HG03280 (cell line): ENCODE results near the gene AQP12A.
"Not testable (repeated sequence)": the region's sequence is repeated elsewhere in the genome, so short reads cannot be mapped to it uniquely, and the experiment has no call there.

Experiments
- ATAC-seq: cut with Tn5 transposase; IDR thresholded peaks from one replicate; pipeline ENCODE4 v1.9.1; 2021; ENCODE audit warnings: mild to moderate bottlenecking, moderate library complexity; ENCODE audit not compliant: unreplicated experiment

Gene AQP12A

GRCh38 chr2:240655931-240656886 is 35.5 kb upstream of the AQP12A start:
- no peak for ATAC-seq

DNA sequence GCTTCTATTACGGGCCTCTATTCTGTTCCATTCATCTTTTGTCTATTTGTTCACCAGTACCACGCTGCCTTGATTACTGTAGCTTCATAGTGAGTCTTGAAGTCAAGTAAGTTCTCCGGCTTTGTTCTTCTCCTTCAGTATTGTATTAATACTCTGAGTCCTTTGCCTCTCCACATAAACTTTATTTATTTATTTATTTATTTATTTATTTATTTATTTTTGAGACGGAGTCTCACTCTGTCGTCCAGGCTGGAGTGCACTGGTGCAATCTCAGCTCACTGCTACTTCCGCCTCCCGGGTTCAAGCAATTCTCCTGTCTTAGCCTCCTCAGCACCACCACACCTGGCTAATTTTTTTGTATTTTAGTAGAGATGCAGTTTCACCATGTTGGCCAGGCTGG is 31.8 kb upstream of the AQP12A start:
- not testable (repeated sequence) for ATAC-seq

- ATAC-seq = no peak
Measured at GRCh38 chr2:240662681-240663080, 29.0 kb upstream of the AQP12A start.

DNA sequence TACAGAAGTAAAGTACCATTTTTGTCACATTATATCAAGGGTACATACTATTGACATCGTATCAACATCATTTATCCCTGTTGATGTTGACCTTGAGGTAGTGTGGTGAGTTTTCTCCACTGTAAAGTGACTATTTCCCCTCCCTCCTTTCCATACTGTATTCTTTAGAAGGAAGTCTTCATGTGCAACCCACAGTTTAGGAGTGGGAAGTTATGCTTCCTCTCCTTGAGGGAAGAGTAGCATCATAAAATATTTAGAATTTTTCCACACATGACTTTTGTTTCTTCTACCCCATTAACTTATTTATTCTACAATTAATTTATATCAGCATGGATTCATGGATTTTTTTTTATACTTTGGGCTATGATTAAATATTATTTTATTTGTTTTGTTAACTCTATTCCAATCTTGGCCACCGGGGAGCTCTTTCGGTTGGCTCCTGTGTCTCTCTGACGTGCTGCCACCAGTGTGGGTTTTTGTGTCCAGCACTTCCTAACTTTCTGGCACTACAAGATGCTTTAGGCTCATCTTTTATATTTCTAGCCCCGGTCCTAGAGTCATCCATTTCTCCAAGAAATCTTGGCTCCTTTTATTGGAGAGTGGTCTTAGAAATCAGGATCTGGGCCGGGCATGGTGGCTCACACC is 28.0 kb upstream of the AQP12A start:
- no peak for ATAC-seq

- no peak for ATAC-seq
Measured at GRCh38 chr2:240664622-240665021, 27.0 kb upstream of the AQP12A start.

- ATAC-seq = no peak
Measured at GRCh38 chr2:240670402-240670801, 21.3 kb upstream of the AQP12A start.

GRCh38 chr2:240670950-240671349 is 20.7 kb upstream of the AQP12A start:
- no peak for ATAC-seq

- ATAC-seq = no peak
Measured at GRCh38 chr2:240672076-240672700, 19.5 kb upstream of the AQP12A start.

DNA sequence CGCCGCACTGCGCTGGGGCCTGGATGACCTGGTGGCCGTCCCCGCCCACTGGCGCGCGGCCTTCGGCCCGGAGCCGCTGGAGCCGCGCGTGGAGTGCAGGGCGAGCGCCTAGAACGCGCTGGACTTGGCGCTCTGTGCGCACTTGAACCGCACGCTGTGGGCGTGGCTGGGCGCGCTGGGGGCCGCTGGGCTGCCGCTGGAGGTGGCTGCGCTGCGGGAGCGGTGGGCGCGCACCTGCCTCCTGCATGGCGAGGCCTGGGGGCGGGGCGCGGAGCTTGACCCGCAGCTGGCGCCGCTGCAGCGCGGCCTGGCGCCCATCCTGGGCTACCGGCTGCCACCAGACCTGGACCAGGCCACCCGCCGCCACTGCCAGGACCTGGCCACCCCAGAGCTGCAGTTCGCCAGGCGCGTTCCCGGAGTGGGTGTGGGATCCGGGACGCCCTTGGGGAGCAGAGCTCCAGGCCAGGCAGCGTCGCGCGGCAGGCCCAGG is 18.9 kb upstream of the AQP12A start:
- no peak for ATAC-seq

GRCh38 chr2:240674461-240675184 is 17.0 kb upstream of the AQP12A start:
- ATAC-seq = not testable (repeated sequence)

GRCh38 chr2:240675345-240675744 is 16.3 kb upstream of the AQP12A start:
- not testable (repeated sequence) for ATAC-seq

- ATAC-seq = not testable (repeated sequence)
Measured at GRCh38 chr2:240678043-240678442, 13.6 kb upstream of the AQP12A start.

GRCh38 chr2:240678909-240679308 is 12.8 kb upstream of the AQP12A start:
- ATAC-seq = not testable (repeated sequence)

DNA sequence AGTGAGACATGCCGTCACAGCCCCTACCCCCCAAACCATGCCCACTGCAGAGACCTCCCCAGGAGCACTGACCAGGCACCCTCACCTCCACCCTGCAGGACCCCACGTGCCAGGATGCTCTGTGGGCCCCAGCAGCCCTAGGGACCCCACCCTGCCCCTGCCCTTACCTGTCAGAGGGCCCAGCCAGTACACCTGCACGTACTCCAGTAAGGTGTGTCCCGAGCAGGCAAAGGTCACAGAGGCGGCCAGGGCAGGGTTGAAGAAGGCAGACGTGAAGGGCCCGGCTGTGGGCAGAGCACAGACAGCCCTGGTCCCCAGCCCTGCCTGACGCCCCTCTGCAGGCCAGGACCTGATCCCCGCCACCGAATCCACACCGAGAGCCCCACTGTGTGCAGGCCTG is 11.5 kb upstream of the AQP12A start:
- ATAC-seq = not testable (repeated sequence)

DNA sequence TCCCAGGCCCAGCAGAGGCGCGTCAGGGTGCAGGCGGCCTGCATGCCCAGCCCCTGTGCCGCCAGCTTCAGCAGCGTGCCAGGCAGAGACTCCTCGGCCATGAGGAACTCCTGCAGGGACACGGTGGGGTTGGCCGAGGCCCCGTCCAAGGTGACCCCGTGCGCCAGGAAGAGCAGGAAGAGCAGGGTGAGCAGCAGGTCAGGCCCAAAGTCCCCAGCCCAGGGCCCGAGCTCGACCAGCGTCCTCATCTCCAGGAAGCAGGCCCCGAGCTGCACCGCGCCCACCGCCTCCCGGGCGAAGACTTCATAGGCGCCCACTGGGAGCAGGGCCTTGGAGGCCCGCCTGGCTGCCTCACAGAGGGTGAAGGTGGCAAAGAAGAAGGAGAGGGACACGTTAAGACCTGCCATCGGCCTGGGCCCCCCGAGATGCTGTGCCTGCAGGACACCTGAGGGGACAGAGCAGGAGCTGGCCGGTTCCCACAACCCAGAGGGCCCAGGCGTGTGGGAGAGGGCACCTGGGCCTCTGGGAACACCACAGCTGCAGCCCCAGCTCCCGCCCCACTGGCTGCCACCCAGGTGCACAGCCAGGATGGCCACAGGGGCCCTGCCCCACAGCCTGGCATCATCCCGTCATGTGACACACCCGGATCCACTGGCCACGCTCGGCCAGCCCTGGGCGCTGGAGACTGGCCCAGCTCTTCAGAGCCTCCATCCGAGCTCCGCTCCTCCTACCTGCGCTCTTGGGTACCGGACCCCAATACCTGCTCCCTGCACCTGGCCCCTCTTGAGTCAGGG is 9.0 kb upstream of the AQP12A start, which contains the start of gene AQP12B:
AQP12B (minus strand) TSS at position 455 of the 794 bp plus-strand sequence; CDS start at position 407, 48 bp downstream.
- not testable (repeated sequence) for ATAC-seq

DNA sequence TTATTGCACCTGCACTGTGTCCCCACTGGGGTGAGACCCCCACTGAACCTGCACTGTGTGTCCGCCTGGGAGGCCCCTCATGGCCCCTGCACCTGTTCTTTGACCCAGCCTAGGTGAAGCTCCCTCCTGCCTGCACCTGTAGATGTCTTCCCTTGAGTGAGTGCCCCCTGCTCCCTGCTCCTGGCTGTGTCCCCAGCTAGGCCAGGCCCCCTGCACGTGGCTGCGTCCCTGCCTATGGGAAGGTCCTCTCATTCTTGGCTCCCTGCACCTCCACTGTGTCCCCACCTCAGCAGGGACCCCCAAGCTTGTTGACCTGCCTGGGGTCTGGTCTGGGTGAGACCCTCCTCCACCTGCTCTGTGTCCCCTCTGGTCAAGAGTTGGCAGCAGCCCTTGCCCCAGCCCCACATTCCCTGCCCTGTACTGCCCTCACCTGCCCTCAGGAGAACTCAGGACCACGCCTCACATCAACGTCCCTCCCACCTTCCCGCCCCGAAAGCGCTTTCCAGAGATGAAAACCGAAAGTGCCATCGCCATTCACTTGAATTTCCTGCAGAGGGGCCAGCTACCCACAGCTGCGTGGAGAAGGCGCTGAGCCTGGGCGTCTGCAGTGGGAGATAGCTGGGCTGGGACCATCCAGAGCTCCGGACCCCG is 8.2 kb upstream of the AQP12A start:
- ATAC-seq = not testable (repeated sequence)

- ATAC-seq = not testable (repeated sequence)
Measured at GRCh38 chr2:240683980-240684728, 7.5 kb upstream of the AQP12A start.

GRCh38 chr2:240685771-240686371 is 5.8 kb upstream of the AQP12A start:
- ATAC-seq = no peak
